GM23338 (cell line): ENCODE measurements around the gene STEEP1. TPM values are rescaled to one million over a fixed set of nuclear protein-coding genes. Genes with fewer than 3 reads are reported as not detected.

Experiments
- ATAC-seq: fragments of 200-7000 bp; cut with Tn5 transposase; 3 replicates; pipeline ENCODE4 v1.9.1; 2020
- DNase-seq: peaks from one replicate; pipeline ENCODE4 v3.0.0-alpha.2; 2015; ENCODE audit warnings: low spot score
- H2AFZ ChIP-seq: fragments of 200-600 bp; sonication (generic); 2 replicates; pipeline ENCODE4 v1.8.0; 2016; ENCODE audit warnings: antibody characterized with exemption, mild to moderate bottlenecking, moderate library complexity
- H3F3A ChIP-seq: fragments of 200-600 bp; sonication (generic); replicated peaks from 2 replicates; pipeline ENCODE4 v1.8.0; 2017; ENCODE audit warnings: antibody characterized with exemption, mixed run types, low read depth
- H3K27ac ChIP-seq: fragments of 200-600 bp; sonication (generic); 2 replicates; pipeline ENCODE4 v1.6.1; 2016; ENCODE audit warnings: low read depth
- H3K27me3 ChIP-seq: fragments of 200-600 bp; sonication (generic); 2 replicates; pipeline ENCODE4 v1.8.0; 2016; ENCODE audit warnings: mild to moderate bottlenecking, mixed run types, moderate library complexity; ENCODE audit not compliant: insufficient read depth
- H3K36me3 ChIP-seq: fragments of 200-600 bp; sonication (generic); 2 replicates; pipeline ENCODE4 v1.8.0; 2016; ENCODE audit warnings: mild to moderate bottlenecking; ENCODE audit not compliant: insufficient read depth
- H3K4me1 ChIP-seq: fragments of 200-600 bp; sonication (generic); 2 replicates; pipeline ENCODE4 v1.8.0; 2016; ENCODE audit warnings: mild to moderate bottlenecking, moderate library complexity; ENCODE audit not compliant: insufficient read depth
- H3K4me2 ChIP-seq: fragments of 200-600 bp; sonication (generic); 2 replicates; pipeline ENCODE4 v1.7.1; 2017; ENCODE audit warnings: mixed run types
- H3K4me3 ChIP-seq: fragments of 200-600 bp; sonication (generic); 2 replicates; pipeline ENCODE4 v1.6.1; 2016; ENCODE audit warnings: mixed run types
- H3K79me2 ChIP-seq: fragments of 200-600 bp; sonication (generic); replicated peaks from 2 replicates; pipeline ENCODE4 v1.8.0; 2017; ENCODE audit warnings: mild to moderate bottlenecking; ENCODE audit not compliant: insufficient read depth
- H3K9me2 ChIP-seq: fragments of 200-600 bp; sonication (generic); 2 replicates; pipeline ENCODE4 v1.8.0; 2017; ENCODE audit not compliant: insufficient read depth
- H4K20me1 ChIP-seq: fragments of 200-600 bp; sonication (generic); replicated peaks from 2 replicates; pipeline ENCODE4 v1.8.0; 2017; ENCODE audit warnings: mild to moderate bottlenecking; ENCODE audit not compliant: insufficient read depth
- H3K27ac Mint-ChIP-seq: 2 replicates; pipeline ENCODE4 v1.8.0; 2020; ENCODE audit warnings: inconsistent platforms, mild to moderate bottlenecking, moderate library complexity, mixed read lengths
- H3K27me3 Mint-ChIP-seq: 3 replicates; pipeline ENCODE4 v1.8.0; 2022; ENCODE audit warnings: low read depth, mild to moderate bottlenecking, moderate library complexity, mixed read lengths, inconsistent platforms; ENCODE audit not compliant: insufficient read depth, poor library complexity
- H3K36me3 Mint-ChIP-seq: 3 replicates; pipeline ENCODE4 v1.8.0; 2021; ENCODE audit warnings: low read depth, mild to moderate bottlenecking, inconsistent platforms, moderate library complexity, mixed read lengths
- H3K4me1 Mint-ChIP-seq: 3 replicates; pipeline ENCODE4 v1.8.0; 2020; ENCODE audit warnings: mild to moderate bottlenecking, inconsistent platforms, mixed read lengths
- H3K4me3 Mint-ChIP-seq: 3 replicates; pipeline ENCODE4 v1.8.0; 2021; ENCODE audit warnings: moderate library complexity, mild to moderate bottlenecking, inconsistent platforms, mixed read lengths
- H3K9me3 Mint-ChIP-seq: 3 replicates; pipeline ENCODE4 v1.8.0; 2020; ENCODE audit warnings: moderate library complexity, mild to moderate bottlenecking, inconsistent platforms, mixed read lengths
- CREB1 ChIP-seq: fragments of 250-450 bp; sonication (Bioruptor Pico); IDR thresholded peaks from 2 replicates; pipeline ENCODE4 v1.5.0; 2020; ENCODE audit warnings: low read depth, mild to moderate bottlenecking, moderate library complexity
- EZH2 ChIP-seq: fragments of 200-600 bp; sonication (generic); IDR thresholded peaks from one replicate; pipeline ENCODE4 v1.8.0; 2017; ENCODE audit warnings: antibody characterized with exemption, mild to moderate bottlenecking, low read depth; ENCODE audit not compliant: unreplicated experiment
- EZH2phosphoT487 ChIP-seq: fragments of 200-600 bp; sonication (generic); IDR thresholded peaks from one replicate; pipeline ENCODE4 v1.8.1; 2018; ENCODE audit warnings: antibody characterized with exemption; ENCODE audit not compliant: unreplicated experiment
- POLR2AphosphoS5 ChIP-seq: IDR thresholded peaks from 2 replicates; pipeline ENCODE4 v1.6.1; 2016; ENCODE audit warnings: antibody characterized with exemption, low read depth
- ZNF114 ChIP-seq: fragments of 250-450 bp; sonication (Bioruptor Pico); IDR thresholded peaks from 2 replicates; pipeline ENCODE4 v1.5.0; 2020; ENCODE audit warnings: mild to moderate bottlenecking, moderate library complexity
- ZNF462 ChIP-seq: fragments of 250-450 bp; sonication (Bioruptor Pico); IDR thresholded peaks from 2 replicates; pipeline ENCODE4 v1.5.0; 2020; ENCODE audit warnings: mild to moderate bottlenecking, moderate library complexity
- polyA plus RNA-seq: library from polyadenylated mRNA; unstranded; fragments of >200 nt; fragmentation: Nextera tagmentation; extraction: Ambion mirVana; gene quantifications from 2 replicates; pipeline ENCODE4 v1.2.1, GENCODE V29; 2016
- total RNA-seq: library from RNA; depleted of rRNA; stranded (reverse); fragments of >200 nt; shearing (Covaris generic); gene quantifications from 2 replicates; pipeline ENCODE4 v1.2.3, GENCODE V29; 2014
- TF ChIP-seq, protein P1 (sequence below), 2 experiments: fragments of 200-600 bp in 1 of 2; sonication (generic) in 1 of 2; conservative IDR thresholded peaks; 2 replicates each; pipeline versions ENCODE4 v1.5.1 to v1.6.1; 2016 to 2017; ENCODE audit warnings: antibody characterized with exemption in 2 of 2, low read depth in 2 of 2, mild to moderate bottlenecking in 2 of 2, moderate library complexity in 1 of 2

The STEEP1 gene
- total and polyA plus RNA-seq, 2 experiments from 2014 or later = 16.6 to 42.3 TPM

DNA sequence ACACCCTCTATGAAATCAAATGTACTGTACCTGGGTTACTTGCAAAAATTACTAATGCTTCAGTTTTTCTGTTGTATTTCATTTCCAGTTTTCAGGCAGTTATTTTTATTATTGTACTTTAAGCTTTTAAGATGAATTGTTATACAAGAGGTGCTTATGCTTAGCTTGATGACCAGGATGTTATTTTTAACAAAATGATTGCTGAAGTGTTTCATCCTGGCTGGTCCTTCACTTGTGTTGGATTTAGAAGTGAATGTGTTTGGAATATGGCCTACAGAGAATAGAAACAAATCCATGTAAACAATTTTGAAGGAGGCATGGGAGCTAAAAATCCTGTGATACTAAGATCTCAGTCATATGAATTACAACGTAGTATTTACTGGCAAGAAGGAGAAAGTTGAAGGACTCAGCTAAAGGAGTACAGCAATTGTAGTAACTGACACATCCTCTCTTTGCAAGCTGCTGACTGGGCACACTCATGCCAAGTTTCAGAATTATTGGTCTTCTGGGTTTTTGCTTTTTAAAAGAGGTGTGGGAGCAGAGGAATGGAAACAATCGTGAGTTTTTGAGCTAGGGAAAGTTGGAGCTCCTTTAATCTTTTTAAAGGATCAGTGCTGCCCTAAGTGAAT, 18.3 kb upstream of the STEEP1 start (continued):
- TF ChIP-seq ZNF462 = no peak

DNA sequence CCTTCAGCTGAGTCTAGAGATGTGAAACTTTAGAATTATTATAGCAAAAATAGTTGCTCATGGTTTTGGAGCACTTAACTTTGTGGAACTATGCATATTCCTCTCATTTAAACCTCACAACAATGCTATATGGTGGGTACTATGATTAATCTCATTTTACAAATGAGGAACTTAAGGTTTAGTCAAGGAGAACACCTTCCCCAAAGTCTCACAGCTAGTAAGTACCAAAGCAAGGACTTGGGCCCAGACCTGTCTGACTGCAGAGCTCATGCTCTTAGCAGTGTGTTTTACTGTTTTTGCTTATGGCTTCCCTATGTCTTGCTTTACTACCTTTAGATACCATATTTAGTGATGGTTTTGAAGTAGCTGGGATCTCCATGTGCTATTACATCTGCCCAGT, 14.2 kb upstream of the STEEP1 start:
- Histone ChIP-seq H3K9me2 (no peaks in the 10 kb centered on the region), H3K36me3 (no peaks in the 10 kb centered on the region; the same call in 1 of the 2 replicates), H3K4me1 (no peaks in the 10 kb centered on the region), H3K79me2 (0 out of 2 replicates have a peak, but pooled peaks cover 8% of the 10 kb centered on the region), H3F3A (no peaks in the 10 kb centered on the region), H3K27me3 (no peaks in the 10 kb centered on the region), H3K4me3 (no peak overlapping the region), H4K20me1 (no peaks in the 10 kb centered on the region), H3K4me2 (no peak overlapping the region), H3K27ac (no peak overlapping the region), H2AFZ (no peak overlapping the region)
- Mint-ChIP-seq H3K4me1 (no peaks in the 10 kb centered on the region), H3K4me3 (no peak overlapping the region), H3K36me3 (peaks cover 7% of the 10 kb centered on the region; the same call in 1 of the 3 replicates), H3K9me3 (no peaks in the 10 kb centered on the region), H3K27me3 (no peaks in the 10 kb centered on the region), H3K27ac (no peak overlapping the region)
- ATAC-seq (no peak), DNase-seq (no peak)
- TF ChIP-seq CREB1 (CRISPR knock-in tag) (no peak), POLR2AphosphoS5 (no peak), EZH2phosphoT487 (no peak), ZNF462 (no peak), EZH2 (no peak), ZNF114 (CRISPR knock-in tag) (no peak)
- TF ChIP-seq, protein P1, sequence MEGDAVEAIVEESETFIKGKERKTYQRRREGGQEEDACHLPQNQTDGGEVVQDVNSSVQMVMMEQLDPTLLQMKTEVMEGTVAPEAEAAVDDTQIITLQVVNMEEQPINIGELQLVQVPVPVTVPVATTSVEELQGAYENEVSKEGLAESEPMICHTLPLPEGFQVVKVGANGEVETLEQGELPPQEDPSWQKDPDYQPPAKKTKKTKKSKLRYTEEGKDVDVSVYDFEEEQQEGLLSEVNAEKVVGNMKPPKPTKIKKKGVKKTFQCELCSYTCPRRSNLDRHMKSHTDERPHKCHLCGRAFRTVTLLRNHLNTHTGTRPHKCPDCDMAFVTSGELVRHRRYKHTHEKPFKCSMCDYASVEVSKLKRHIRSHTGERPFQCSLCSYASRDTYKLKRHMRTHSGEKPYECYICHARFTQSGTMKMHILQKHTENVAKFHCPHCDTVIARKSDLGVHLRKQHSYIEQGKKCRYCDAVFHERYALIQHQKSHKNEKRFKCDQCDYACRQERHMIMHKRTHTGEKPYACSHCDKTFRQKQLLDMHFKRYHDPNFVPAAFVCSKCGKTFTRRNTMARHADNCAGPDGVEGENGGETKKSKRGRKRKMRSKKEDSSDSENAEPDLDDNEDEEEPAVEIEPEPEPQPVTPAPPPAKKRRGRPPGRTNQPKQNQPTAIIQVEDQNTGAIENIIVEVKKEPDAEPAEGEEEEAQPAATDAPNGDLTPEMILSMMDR (conservative IDR thresholded peaks at IDR 0.05; ENCODE audit: low read depth in 2 of 2) = no peak
